A673 (cell line): ENCODE results near the gene AIFM2. TPM values are rescaled to one million over a fixed set of nuclear protein-coding genes. Genes with fewer than 3 reads are reported as not detected.
A peak's percentile ranks its signal among the peaks of the same experiment; 100 is the strongest.

Source experiments
- BruUV-seq: library from RNA; stranded (reverse); fragments of 400-500 nt; replicated peaks from 2 replicates; lab custom pipeline; 2021; lab: Mats Ljungman, UMichigan
- CTCF ChIA-PET: fragments of 300-600 bp; sonication (Branson Sonifier 250); formaldehyde crosslinking; loops from one replicate; lab custom pipeline; 2022; ENCODE audit warnings: antibody characterized with exemption; lab: Charles Lee
- POLR2A ChIA-PET: fragments of 300-600 bp; sonication (Branson Sonifier 250); formaldehyde crosslinking; loops from one replicate; lab custom pipeline; 2022; ENCODE audit warnings: antibody characterized with exemption; ENCODE audit not compliant: low non-redundant PET; lab: Charles Lee
- DNase-seq: peaks from one replicate; pipeline ENCODE4 v3.0.0-alpha.2; 2015; ENCODE audit warnings: low spot score
- H3K27ac ChIP-seq: fragments of 200-600 bp; sonication (generic); 2 replicates; pipeline ENCODE4 v1.5.1; 2016; ENCODE audit warnings: mixed run types, low read depth, mild to moderate bottlenecking, mixed read lengths, antibody characterized with exemption, low read length; ENCODE audit not compliant: poor library complexity, severe bottlenecking
- H3K27me3 ChIP-seq: fragments of 200-600 bp; sonication (generic); replicated peaks from 2 replicates; pipeline ENCODE4 v1.6.1; 2017; ENCODE audit warnings: mixed run types, low read depth, mild to moderate bottlenecking, mixed read lengths, antibody characterized with exemption, low read length; ENCODE audit not compliant: insufficient read depth, poor library complexity
- H3K36me3 ChIP-seq: fragments of 200-600 bp; sonication (generic); 2 replicates; pipeline ENCODE4 v1.6.1; 2016; ENCODE audit warnings: mixed run types, mild to moderate bottlenecking, mixed read lengths, antibody characterized with exemption, low read length; ENCODE audit not compliant: insufficient read depth, poor library complexity, severe bottlenecking
- H3K4me1 ChIP-seq: fragments of 200-600 bp; sonication (generic); 2 replicates; pipeline ENCODE4 v1.6.1; 2017; ENCODE audit warnings: mixed run types, mild to moderate bottlenecking, mixed read lengths, antibody characterized with exemption, low read length; ENCODE audit not compliant: insufficient read depth, poor library complexity, severe bottlenecking
- H3K4me3 ChIP-seq: fragments of 200-600 bp; sonication (generic); 2 replicates; pipeline ENCODE4 v1.5.1; 2016; ENCODE audit warnings: low read depth, mixed run types, mild to moderate bottlenecking, mixed read lengths, low read length; ENCODE audit not compliant: poor library complexity, severe bottlenecking
- H3K9me3 ChIP-seq: fragments of 200-600 bp; sonication (generic); 2 replicates; pipeline ENCODE4 v1.6.1; 2016; ENCODE audit warnings: mixed run types, low read depth, mild to moderate bottlenecking, mixed read lengths, antibody characterized with exemption, low read length; ENCODE audit not compliant: poor library complexity, severe bottlenecking
- CTCF ChIP-seq: fragments of 300-800, 200-600 bp; sonication (generic); conservative IDR thresholded peaks from 2 replicates; pipeline ENCODE4 v1.5.1; 2017; ENCODE audit warnings: low read depth, mild to moderate bottlenecking, antibody characterized with exemption, low read length, moderate library complexity, mixed read lengths
- EZH2 ChIP-seq: fragments of 200-600 bp; sonication (generic); IDR thresholded peaks from 2 replicates; pipeline ENCODE4 v1.6.1; 2017; ENCODE audit warnings: borderline replicate concordance, low read depth, mild to moderate bottlenecking, mixed read lengths, antibody characterized with exemption, low read length; ENCODE audit not compliant: poor library complexity, severe bottlenecking
- intact Hi-C: fragments of 100-400 bp; cut with micrococcal nuclease; formaldehyde crosslinking; loops from one replicate; pipeline ENCODE4 v1.10.0; 2022; ENCODE audit not compliant: unreplicated experiment
- total RNA-seq: library from RNA; stranded (reverse); gene quantifications from 2 replicates; pipeline ENCODE4 v1.2.3, GENCODE V29; 2021

AIFM2 gene
- total RNA-seq, 1 experiment from 2014 or later, result 4.3 TPM

GRCh38 chr10:70135046-70135445 lies 2.4 kb upstream of the AIFM2 start:
- Histone ChIP-seq H3K27ac (no peak overlapping the region), H3K9me3 (no peaks in the 10 kb centered on the region), H3K27me3 (no peaks in the 10 kb centered on the region), H3K4me1 (peaks cover 9% of the 10 kb centered on the region), H3K36me3 (peaks cover 15% of the 10 kb centered on the region), H3K4me3 (no peak overlapping the region)
- POLR2A ChIA-PET, result no interaction called here
- BruUV-seq, result no TSS peak
- CTCF ChIA-PET, result no interaction called here
- intact Hi-C loops, result no loop called here
- no peak for DNase-seq
- no peak for TF ChIP-seq CTCF
- no peak for TF ChIP-seq EZH2

- CTCF ChIA-PET, result no interaction called here
- BruUV-seq, result no TSS peak
Measured at GRCh38 chr10:70131560-70131937, 1.1 kb downstream of the AIFM2 start.

GRCh38 chr10:70130878-70131559 lies 1.6 kb downstream of the AIFM2 start:
- DNase-seq, result no peak
- peak overlapping the region; percentile 21 for H3K27ac ChIP-seq
- BruUV-seq, result no TSS peak
- POLR2A ChIA-PET, result no interaction called here
- H3K4me1 ChIP-seq, result peaks cover 9% of the 10 kb centered on the region
- TF ChIP-seq CTCF (no peak), EZH2 (no peak)
- no peak overlapping the region for H3K4me3 ChIP-seq
- CTCF ChIA-PET, result no interaction called here
- intact Hi-C loops, result no loop called here
- H3K9me3 ChIP-seq, result no peaks in the 10 kb centered on the region
- no peaks in the 10 kb centered on the region for H3K36me3 ChIP-seq
- no peaks in the 10 kb centered on the region for H3K27me3 ChIP-seq

More at GRCh38 chr10:70131560-70131937, 1.1 kb downstream of the AIFM2 start:
- peak overlapping the region; percentile 21 for H3K27ac ChIP-seq
- H3K9me3 ChIP-seq, result no peaks in the 10 kb centered on the region
- POLR2A ChIA-PET, result no interaction called here
- TF ChIP-seq CTCF, result no peak
- TF ChIP-seq EZH2, result no peak
- H3K36me3 ChIP-seq, result no peaks in the 10 kb centered on the region
- peaks cover 9% of the 10 kb centered on the region for H3K4me1 ChIP-seq
- intact Hi-C loops, result no loop called here
- H3K27me3 ChIP-seq, result no peaks in the 10 kb centered on the region
- DNase-seq, result no peak
- H3K4me3 ChIP-seq, result no peak overlapping the region
